Choroid plexus epithelial cell (primary cell): ENCODE measurements around the gene TXLNG.
"Not testable (repeated sequence)": the region's sequence is repeated elsewhere in the genome, so short reads cannot be mapped to it uniquely, and the experiment has no call there.

ENCODE experiments used
- DNase-seq: peaks from one replicate; pipeline ENCODE4 v3.0.0-alpha.2; 2010; ENCODE audit warnings: low read depth
- H3K4me3 ChIP-seq: 2 replicates; pipeline ENCODE4 v1.5.1; 2011; ENCODE audit warnings: low read depth, mild to moderate bottlenecking, control low read depth, low read length, moderate library complexity
- CTCF ChIP-seq: conservative IDR thresholded peaks from 2 replicates; pipeline ENCODE4 v1.5.1; 2011; ENCODE audit warnings: low read depth, mild to moderate bottlenecking, control low read depth, inconsistent platforms, low read length, moderate library complexity

Gene TXLNG

GRCh38 chrX:16848541-16848940 lies 62.3 kb downstream of the TXLNG start:
- no peak for TF ChIP-seq CTCF
- no peak overlapping the region for H3K4me3 ChIP-seq
- no peak for DNase-seq

GRCh38 chrX:16851421-16851820 lies 65.2 kb downstream of the TXLNG start:
- TF ChIP-seq CTCF: no peak
- H3K4me3 ChIP-seq: no peak overlapping the region
- peak; percentile 72 for DNase-seq

GRCh38 chrX:16851827-16852226 lies 65.6 kb downstream of the TXLNG start:
- DNase-seq: no peak
- no peak for TF ChIP-seq CTCF

GRCh38 chrX:16852617-16853179 lies 66.4 kb downstream of the TXLNG start:
- TF ChIP-seq CTCF: no peak
- DNase-seq: no peak
- H3K4me3 ChIP-seq: no peak overlapping the region

More at GRCh38 chrX:16851827-16852226, 65.6 kb downstream of the TXLNG start:
- H3K4me3 ChIP-seq: no peak overlapping the region

- no peak for TF ChIP-seq CTCF
- H3K4me3 ChIP-seq: no peak overlapping the region
- DNase-seq: no peak
These were observed 67.3 kb downstream of the TXLNG start for GRCh38 chrX:16853537-16853936.

- no peak for TF ChIP-seq CTCF
- no peak for DNase-seq
- no peak overlapping the region for H3K4me3 ChIP-seq
These were observed 69.3 kb downstream of the TXLNG start for GRCh38 chrX:16855363-16856075.

GRCh38 chrX:16856076-16856404 lies 69.8 kb downstream of the TXLNG start:
- H3K4me3 ChIP-seq: not testable (repeated sequence)
- peak; percentile 41 for DNase-seq
